A549 (cell line): ENCODE data around the gene TUBB1. TPM values are rescaled to one million over a fixed set of nuclear protein-coding genes. Genes with fewer than 3 reads are reported as not detected.

ENCODE experiments used
- ATAC-seq, 2 experiments: fragments of 200-7000 bp in 1 of 2; fragments of >200 bp in 1 of 2; cut with Nextera tagmentation in 1 of 2; cut with Tn5 transposase in 1 of 2; 3 replicates each; pipeline versions ENCODE4 v1.8.0 to v1.9.1; 2018 to 2020; ENCODE audit warnings: mild to moderate bottlenecking in 1 of 2, moderate library complexity in 1 of 2
- CTCF ChIA-PET: fragments of 300-600 bp; sonication (Branson Sonifier 250); formaldehyde crosslinking; extraction: SDS; loops from one replicate; lab custom pipeline; 2021; ENCODE audit warnings: antibody characterized with exemption, inconsistent platforms; lab: Yijun Ruan, JAX
- POLR2A ChIA-PET: fragments of 350-600 bp; formaldehyde crosslinking; extraction: SDS; loops from one replicate; lab custom pipeline; 2021; ENCODE audit warnings: antibody characterized with exemption, inconsistent platforms; lab: Yijun Ruan, JAX
- DNase-seq, 2 experiments: peaks; one replicate each; pipeline versions ENCODE4 v3.0.0 to v3.0.0-alpha.2; 2011 to 2016; ENCODE audit warnings: low read depth in 1 of 2, low spot score in 1 of 2
- FAIRE-seq: peaks from 2 replicates; lab custom pipeline; 2011; peaks lifted over from hg19 to GRCh38; lab: Jason Lieb, UNC
- H3K27ac ChIP-seq, 2 experiments: fragments of >200 bp; sonication (Bioruptor Twin); formaldehyde crosslinking; 3 replicates each; pipeline ENCODE4 v1.5.1; 2016 to 2017
- H3K4me1 ChIP-seq: fragments of >200 bp; sonication (Bioruptor Twin); formaldehyde crosslinking; 3 replicates; pipeline ENCODE4 v1.6.1; 2016
- H3K4me2 ChIP-seq: fragments of >200 bp; sonication (Bioruptor Twin); formaldehyde crosslinking; 3 replicates; pipeline ENCODE4 v1.6.1; 2016
- H3K4me3 ChIP-seq: fragments of >200 bp; sonication (Bioruptor Twin); formaldehyde crosslinking; 3 replicates; pipeline ENCODE4 v1.5.1; 2016
- H3K9me3 ChIP-seq: fragments of >200 bp; sonication (Bioruptor Twin); formaldehyde crosslinking; 3 replicates; pipeline ENCODE4 v1.6.1; 2016
- BHLHE40 ChIP-seq: IDR thresholded peaks from 2 replicates; pipeline ENCODE4 v1.6.1; 2012; ENCODE audit warnings: low read depth, low read length, inconsistent platforms
- CBX2 ChIP-seq: fragments of 200-600 bp; sonication (generic); IDR thresholded peaks from 2 replicates; pipeline ENCODE4 v1.6.1; 2016; ENCODE audit warnings: low read depth, mild to moderate bottlenecking, borderline replicate concordance
- FOSB ChIP-seq: fragments of 250-450 bp; sonication (Bioruptor Pico); IDR thresholded peaks from 2 replicates; pipeline ENCODE4 v1.5.0; 2020; ENCODE audit warnings: mild to moderate bottlenecking, moderate library complexity
- FOSL2 ChIP-seq, 2 experiments: fragments of 450-650 bp in 1 of 2; fragments of >200 bp in 1 of 2; sonication (Bioruptor Twin) in 1 of 2; formaldehyde crosslinking; IDR thresholded peaks; 2 replicates each; pipeline versions ENCODE4 v1.5.0 to v1.6.1; 2016 to 2020; ENCODE audit warnings: mild to moderate bottlenecking in 1 of 2, moderate library complexity in 1 of 2
- HES2 ChIP-seq: fragments of >200 bp; sonication (Bioruptor Twin); formaldehyde crosslinking; IDR thresholded peaks from 2 replicates; pipeline ENCODE4 v1.6.1; 2016
- HEYL ChIP-seq: fragments of 250-450 bp; sonication (Bioruptor Pico); IDR thresholded peaks from 2 replicates; pipeline ENCODE4 v1.8.0; 2021; ENCODE audit warnings: mild to moderate bottlenecking, moderate library complexity
- HOXA7 ChIP-seq: fragments of 250-450 bp; sonication (Bioruptor Pico); IDR thresholded peaks from 2 replicates; pipeline ENCODE4 v1.5.0; 2020; ENCODE audit warnings: mild to moderate bottlenecking, moderate library complexity
- HOXB13 ChIP-seq: fragments of 250-450 bp; sonication (Bioruptor Pico); IDR thresholded peaks from 2 replicates; pipeline ENCODE4 v1.5.0; 2020; ENCODE audit warnings: low read depth, mild to moderate bottlenecking, moderate library complexity
- JUN ChIP-seq, 2 experiments: fragments of >200 bp; sonication (Bioruptor Twin); formaldehyde crosslinking; IDR thresholded peaks; 2 replicates in 1 of 2; 3 replicates in 1 of 2; pipeline ENCODE4 v1.6.1; 2016 to 2017
- KDM5A ChIP-seq: fragments of 200-600 bp; sonication (generic); IDR thresholded peaks from 2 replicates; pipeline ENCODE4 v1.6.1; 2016; ENCODE audit warnings: antibody characterized with exemption, mild to moderate bottlenecking
- POLR2A ChIP-seq: IDR thresholded peaks from 2 replicates; pipeline ENCODE4 v1.6.1; 2012; ENCODE audit warnings: mild to moderate bottlenecking, low read length
- POLR2AphosphoS2 ChIP-seq: conservative IDR thresholded peaks from 2 replicates; pipeline ENCODE4 v1.6.1; 2012; ENCODE audit warnings: low read length, improper control_type of control experiment, inconsistent platforms
- SREBF2 ChIP-seq: fragments of 450-650 bp; IDR thresholded peaks from 2 replicates; pipeline ENCODE4 v1.6.1; 2014; ENCODE audit warnings: mild to moderate bottlenecking, moderate library complexity
- WGBS: methylation state at CpG from one replicate; pipeline ENCODE4 v1.1.6; 2017; ENCODE audit errors: missing lambda C conversion rate; 5-methylcytosine and 5-hydroxymethylcytosine counted together
- polyA plus RNA-seq, 4 experiments: library from polyadenylated mRNA; depleted of rRNA in 3 of 4; stranded (reverse); fragments of >200 nt; fragmentation: RNase III in 1 of 4; extraction: RNeasy Plus Mini Kit Qiagen cat#74134 plus additional on column Dnase treatment in 1 of 4; gene quantifications; 2 replicates in 3 of 4; 3 replicates in 1 of 4; pipeline ENCODE4 v1.2.3, GENCODE V29; 2011 to 2017
- TF ChIP-seq, protein P1 (sequence below): fragments of 250-450 bp; sonication (Bioruptor Pico); IDR thresholded peaks from 2 replicates; pipeline ENCODE4 v1.5.0; 2021; ENCODE audit warnings: mild to moderate bottlenecking, moderate library complexity, borderline replicate concordance
- TF ChIP-seq, protein P2 (sequence below): fragments of 200-600 bp; sonication (generic); IDR thresholded peaks from 2 replicates; pipeline ENCODE4 v1.6.1; 2016; ENCODE audit warnings: antibody characterized with exemption, mild to moderate bottlenecking, moderate library complexity

The TUBB1 gene
- polyA plus RNA-seq, 2 of the 4 experiments (the other 2 are of a cell fraction) = 0.03 TPM; not detected in 1

- peak overlapping the region; percentile 81 to 99 for H3K27ac ChIP-seq
- ChIA-PET POLR2A (interaction anchor here (1.1 to 2.9 kb wide), 5 partner anchors 10 to 51 kb away, joined by 3 to 35 read pairs (median 7); partner anchors contain the start of genes NELFCD and PRELID3B), CTCF (interaction anchor here (0.6 to 2.6 kb wide), 9 partner anchors 9 to 382 kb away, joined by 3 to 5 read pairs (median 3); partner anchors contain the start of genes STX16 and TUBB1)
- no peaks in the 10 kb centered on the region for H3K9me3 ChIP-seq
- FAIRE-seq (no peak), ATAC-seq (no peak), DNase-seq (no peak)
- peak overlapping the region; percentile 70 for H3K4me3 ChIP-seq
- WGBS = 92% methylated on average over 1 of the region's 1 CpG
- TF ChIP-seq HOXB13 (CRISPR knock-in tag) (no peak), POLR2AphosphoS2 (no peak), BHLHE40 (no peak), POLR2A (no peak), JUN (IDR thresholded peaks at IDR 0.05) (no peak), SREBF2 (no peak), FOSL2 (IDR thresholded peaks at IDR 0.05) (no peak), FOSL2 (CRISPR knock-in tag; IDR thresholded peaks at IDR 0.05) (no peak), HOXA7 (CRISPR knock-in tag) (no peak)
- TF ChIP-seq, protein P1, sequence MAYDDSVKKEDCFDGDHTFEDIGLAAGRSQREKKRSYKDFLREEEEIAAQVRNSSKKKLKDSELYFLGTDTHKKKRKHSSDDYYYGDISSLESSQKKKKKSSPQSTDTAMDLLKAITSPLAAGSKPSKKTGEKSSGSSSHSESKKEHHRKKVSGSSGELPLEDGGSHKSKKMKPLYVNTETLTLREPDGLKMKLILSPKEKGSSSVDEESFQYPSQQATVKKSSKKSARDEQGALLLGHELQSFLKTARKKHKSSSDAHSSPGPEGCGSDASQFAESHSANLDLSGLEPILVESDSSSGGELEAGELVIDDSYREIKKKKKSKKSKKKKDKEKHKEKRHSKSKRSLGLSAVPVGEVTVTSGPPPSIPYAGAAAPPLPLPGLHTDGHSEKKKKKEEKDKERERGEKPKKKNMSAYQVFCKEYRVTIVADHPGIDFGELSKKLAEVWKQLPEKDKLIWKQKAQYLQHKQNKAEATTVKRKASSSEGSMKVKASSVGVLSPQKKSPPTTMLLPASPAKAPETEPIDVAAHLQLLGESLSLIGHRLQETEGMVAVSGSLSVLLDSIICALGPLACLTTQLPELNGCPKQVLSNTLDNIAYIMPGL (CRISPR knock-in tag) = no peak
- TF ChIP-seq, protein P2, sequence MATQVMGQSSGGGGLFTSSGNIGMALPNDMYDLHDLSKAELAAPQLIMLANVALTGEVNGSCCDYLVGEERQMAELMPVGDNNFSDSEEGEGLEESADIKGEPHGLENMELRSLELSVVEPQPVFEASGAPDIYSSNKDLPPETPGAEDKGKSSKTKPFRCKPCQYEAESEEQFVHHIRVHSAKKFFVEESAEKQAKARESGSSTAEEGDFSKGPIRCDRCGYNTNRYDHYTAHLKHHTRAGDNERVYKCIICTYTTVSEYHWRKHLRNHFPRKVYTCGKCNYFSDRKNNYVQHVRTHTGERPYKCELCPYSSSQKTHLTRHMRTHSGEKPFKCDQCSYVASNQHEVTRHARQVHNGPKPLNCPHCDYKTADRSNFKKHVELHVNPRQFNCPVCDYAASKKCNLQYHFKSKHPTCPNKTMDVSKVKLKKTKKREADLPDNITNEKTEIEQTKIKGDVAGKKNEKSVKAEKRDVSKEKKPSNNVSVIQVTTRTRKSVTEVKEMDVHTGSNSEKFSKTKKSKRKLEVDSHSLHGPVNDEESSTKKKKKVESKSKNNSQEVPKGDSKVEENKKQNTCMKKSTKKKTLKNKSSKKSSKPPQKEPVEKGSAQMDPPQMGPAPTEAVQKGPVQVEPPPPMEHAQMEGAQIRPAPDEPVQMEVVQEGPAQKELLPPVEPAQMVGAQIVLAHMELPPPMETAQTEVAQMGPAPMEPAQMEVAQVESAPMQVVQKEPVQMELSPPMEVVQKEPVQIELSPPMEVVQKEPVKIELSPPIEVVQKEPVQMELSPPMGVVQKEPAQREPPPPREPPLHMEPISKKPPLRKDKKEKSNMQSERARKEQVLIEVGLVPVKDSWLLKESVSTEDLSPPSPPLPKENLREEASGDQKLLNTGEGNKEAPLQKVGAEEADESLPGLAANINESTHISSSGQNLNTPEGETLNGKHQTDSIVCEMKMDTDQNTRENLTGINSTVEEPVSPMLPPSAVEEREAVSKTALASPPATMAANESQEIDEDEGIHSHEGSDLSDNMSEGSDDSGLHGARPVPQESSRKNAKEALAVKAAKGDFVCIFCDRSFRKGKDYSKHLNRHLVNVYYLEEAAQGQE = no peak
- peak overlapping the region; percentile 82 for H3K4me2 ChIP-seq
- H3K4me1 ChIP-seq = peaks cover 36% of the 10 kb centered on the region
These were observed 13.9 kb downstream of the TUBB1 start for GRCh38 chr20:59033093-59033492.

DNA sequence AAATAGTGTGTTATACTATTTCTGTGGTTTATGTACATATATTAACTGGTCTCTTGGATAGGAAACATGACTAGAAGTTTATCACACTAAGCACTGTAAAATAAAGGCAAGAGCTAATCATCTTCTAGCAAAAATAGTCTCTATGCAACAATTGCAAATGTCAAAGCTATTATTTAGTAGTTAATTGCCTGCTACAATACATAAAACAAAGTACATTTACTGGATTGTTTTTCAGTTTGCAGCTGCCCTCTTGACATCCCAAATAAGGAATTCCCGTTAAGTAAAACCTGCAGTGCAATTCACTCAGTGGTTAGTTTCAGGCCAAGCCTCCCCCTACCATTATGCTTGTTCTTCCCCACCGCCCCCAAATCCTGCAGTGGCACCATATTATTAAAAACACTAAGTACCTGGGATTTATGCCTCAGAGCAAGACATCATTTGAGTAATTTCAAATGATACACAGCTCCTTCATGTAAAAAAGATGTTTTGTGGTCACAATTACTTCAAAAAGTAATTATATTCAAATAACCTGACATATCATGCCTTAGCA lies 14.5 kb downstream of the TUBB1 start:
- Histone ChIP-seq H3K4me3 (no peak overlapping the region), H3K4me1 (peaks cover 30% of the 10 kb centered on the region), H3K9me3 (no peaks in the 10 kb centered on the region), H3K4me2 (no peak overlapping the region), H3K27ac (no peak overlapping the region)
- no peak for FAIRE-seq
- ChIA-PET POLR2A (interaction anchor here (2.8 to 2.9 kb wide), 2 partner anchors 9 to 52 kb away, joined by 34 to 35 read pairs; partner anchors contain the start of genes NELFCD and PRELID3B), CTCF (interaction anchor here (0.6 to 2.6 kb wide), 7 partner anchors 14 to 382 kb away, joined by 3 to 5 read pairs (median 3); partner anchors contain the start of genes STX16 and TUBB1)
- DNase-seq = no peak
- 90% methylated on average over 2 of the region's 2 CpGs for WGBS
- ATAC-seq = no peak
- no peak for TF ChIP-seq HES2

DNA sequence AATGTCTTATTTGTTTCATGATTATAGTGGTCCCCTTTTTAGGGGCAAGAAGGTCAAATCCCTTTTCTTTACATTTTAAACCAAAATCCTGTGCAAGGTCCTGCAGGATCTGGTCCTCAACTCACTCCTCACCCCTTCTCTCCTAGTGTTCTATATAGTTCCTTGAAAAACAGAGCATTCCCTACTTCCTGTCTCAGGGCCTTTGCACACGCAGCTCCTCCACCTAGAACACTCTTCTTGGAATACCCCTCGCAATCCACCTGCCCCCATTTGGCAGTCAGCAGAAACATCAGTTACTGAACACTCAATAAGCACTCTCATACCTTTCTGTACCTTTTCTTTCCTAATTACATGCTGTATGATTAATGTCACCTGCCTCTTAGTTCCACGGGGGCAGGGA lies 16.2 kb downstream of the TUBB1 start:
- peaks cover 28% of the 10 kb centered on the region; the same call in 2 of the 3 replicates for H3K4me1 ChIP-seq
- no peak for DNase-seq
- 92% methylated on average over 3 of the region's 3 CpGs for WGBS
- no peaks in the 10 kb centered on the region for H3K9me3 ChIP-seq
- no peak overlapping the region for H3K4me3 ChIP-seq
- TF ChIP-seq POLR2A = no peak
- no peak for TF ChIP-seq FOSB (CRISPR knock-in tag)
- TF ChIP-seq BHLHE40 = no peak
- TF ChIP-seq KDM5A = no peak
- TF ChIP-seq HOXB13 (CRISPR knock-in tag) = no peak
- no peak for TF ChIP-seq CBX2
- no peak for TF ChIP-seq HEYL (CRISPR knock-in tag)
- TF ChIP-seq, protein P2 = no peak
- TF ChIP-seq, all 56 proteins: peak for 0
- ChIA-PET CTCF (interaction anchor here (1.0 kb wide), 1 partner anchor 187 kb away, joined by 4 read pairs; no protein-coding TSS in a partner anchor), POLR2A (no interaction called here)
- Histone ChIP-seq H3K27ac (no peak overlapping the region), H3K4me2 (no peak overlapping the region)
- no peak for FAIRE-seq
- no peak for ATAC-seq
